Stimulated activated CD8-positive, alpha-beta memory T cell treated with anti-CD3 and anti-CD28 coated beads, Interleukin-4, amount 100 ng/mL, for 1 hour (primary cell): ENCODE data around the gene PRDM16.

Experiments used
- DNase-seq, 2 donors: peaks; one replicate each; pipeline ENCODE4 v3.0.0-alpha.2; 2020; ENCODE audit warnings: low read depth in 2 of 2, low spot score in 1 of 2

The PRDM16 gene

DNA sequence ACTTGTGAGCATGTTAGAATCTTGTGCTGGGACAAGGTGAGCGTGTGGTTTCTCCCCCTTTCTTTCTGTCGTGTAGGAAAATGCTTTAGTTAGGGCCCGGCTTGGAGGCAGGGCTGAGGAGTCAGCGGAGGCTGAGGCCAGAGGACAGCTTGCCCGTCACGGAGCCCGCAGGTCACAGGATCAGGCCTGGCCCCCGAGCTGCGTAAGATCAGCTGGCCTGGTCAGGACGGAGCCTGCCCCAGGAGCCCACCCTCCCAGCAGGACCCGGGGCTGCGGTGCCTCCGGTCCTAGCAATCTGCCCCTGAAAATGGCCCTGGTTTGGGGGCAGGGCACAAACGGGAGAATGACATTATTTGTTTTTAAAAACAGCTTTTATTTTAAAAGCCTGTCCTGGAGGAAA is 52.0 kb downstream of the PRDM16 start:
- no peak for DNase-seq

DNA sequence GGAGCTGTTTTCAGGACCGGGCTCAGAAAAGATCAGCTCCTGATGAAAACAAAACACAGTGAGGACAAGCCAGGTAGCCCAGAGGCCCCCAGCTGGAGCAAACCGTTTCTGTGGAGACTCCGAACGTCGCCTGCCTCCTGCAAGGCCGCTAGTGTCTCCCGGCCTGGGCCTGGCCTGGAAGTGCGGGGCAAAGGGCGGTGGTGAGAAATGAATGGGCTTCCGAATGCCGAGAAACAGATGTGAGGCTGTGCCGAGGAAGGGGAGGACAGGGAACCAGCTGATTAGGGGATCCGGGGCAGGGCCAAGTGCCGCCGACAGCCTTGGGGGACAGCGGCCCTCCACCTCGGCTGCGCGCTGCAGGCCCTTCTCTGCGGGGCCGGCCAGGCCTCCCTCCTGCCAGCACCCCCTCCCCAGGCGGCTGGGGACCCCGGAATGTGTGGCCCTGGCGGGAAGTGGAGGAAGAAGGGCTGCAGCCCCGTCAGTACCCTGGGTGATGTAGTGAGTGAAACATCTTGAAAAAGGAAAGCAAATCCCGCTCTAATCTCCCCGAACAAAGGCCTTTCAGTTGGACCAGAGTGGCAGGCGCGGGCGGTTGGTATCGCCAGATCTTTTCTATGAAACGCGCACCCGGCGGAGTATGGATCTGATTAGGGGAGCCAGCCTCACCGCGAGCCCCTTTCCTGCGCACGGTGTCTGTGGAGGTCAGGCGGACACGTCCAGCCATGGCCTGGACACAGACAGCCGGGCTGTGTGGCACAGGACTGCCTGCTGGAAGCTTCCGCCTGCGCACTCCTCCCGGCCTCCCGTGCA is 52.6 kb downstream of the PRDM16 start:
- DNase-seq, result no peak

GRCh38 chr1:3122311-3122710 is 53.3 kb downstream of the PRDM16 start:
- DNase-seq, result no peak

GRCh38 chr1:3124246-3124645 is 55.2 kb downstream of the PRDM16 start:
- no peak for DNase-seq

DNA sequence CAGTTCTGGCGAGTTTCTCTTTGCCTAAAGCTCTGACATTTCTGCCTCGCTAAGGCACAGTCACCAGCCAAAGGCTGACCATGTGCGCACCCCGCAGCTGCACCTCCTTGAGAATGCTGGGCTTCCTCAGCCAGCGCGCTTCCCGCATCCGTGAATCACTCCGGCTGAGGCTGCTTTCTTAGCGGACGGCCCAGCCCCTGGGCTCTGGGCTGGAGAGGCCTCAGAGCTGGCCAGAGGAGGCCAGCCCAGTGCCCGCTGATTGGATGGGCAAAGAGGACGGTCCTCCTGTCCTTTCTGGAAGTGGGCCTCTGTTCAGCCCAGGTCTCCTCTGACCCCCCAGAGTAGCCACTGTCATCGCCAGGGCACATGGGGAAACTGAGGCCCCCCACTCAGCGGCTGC is 56.1 kb downstream of the PRDM16 start:
- DNase-seq, result no peak

DNA sequence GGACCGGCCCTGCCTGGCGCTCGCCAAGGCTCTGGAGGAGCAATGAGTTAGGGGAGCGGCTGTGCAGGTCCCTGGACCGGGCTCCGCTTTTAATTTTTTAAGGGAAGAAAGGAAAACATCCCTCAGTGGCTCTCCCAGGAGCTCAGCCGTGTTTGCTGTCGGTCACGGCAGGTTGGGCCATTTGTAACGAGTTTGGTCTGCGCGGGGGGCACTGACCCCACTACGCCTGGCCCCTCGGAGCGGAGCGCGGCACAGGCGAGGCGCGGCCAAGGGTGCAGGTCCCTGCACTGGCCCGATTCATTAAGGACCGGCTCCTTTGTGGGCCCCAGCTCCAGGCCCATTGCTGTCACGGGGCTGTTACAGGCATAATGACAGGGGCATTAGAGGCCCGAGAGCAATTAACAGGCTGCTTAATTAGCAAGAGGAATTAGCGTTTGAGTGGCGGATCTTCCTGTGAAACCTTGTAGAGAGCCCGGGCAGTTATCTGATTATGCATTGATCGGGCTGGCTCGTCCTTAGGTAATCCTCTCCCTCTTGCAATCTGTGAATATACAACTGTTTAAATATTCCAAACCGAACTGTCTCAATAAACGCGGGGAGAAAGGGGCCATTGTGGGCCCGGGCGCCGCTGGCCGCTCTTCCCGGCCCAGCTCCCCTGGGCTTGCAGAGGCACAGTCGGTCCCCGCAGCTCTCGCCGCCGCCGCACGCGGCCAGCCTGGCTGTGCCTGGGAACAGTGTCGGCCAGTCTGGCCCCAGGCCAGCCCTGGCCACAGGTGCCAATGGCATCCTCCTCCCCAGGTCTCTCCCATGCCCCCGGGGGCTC is 56.8 kb downstream of the PRDM16 start:
- no peak for DNase-seq

DNA sequence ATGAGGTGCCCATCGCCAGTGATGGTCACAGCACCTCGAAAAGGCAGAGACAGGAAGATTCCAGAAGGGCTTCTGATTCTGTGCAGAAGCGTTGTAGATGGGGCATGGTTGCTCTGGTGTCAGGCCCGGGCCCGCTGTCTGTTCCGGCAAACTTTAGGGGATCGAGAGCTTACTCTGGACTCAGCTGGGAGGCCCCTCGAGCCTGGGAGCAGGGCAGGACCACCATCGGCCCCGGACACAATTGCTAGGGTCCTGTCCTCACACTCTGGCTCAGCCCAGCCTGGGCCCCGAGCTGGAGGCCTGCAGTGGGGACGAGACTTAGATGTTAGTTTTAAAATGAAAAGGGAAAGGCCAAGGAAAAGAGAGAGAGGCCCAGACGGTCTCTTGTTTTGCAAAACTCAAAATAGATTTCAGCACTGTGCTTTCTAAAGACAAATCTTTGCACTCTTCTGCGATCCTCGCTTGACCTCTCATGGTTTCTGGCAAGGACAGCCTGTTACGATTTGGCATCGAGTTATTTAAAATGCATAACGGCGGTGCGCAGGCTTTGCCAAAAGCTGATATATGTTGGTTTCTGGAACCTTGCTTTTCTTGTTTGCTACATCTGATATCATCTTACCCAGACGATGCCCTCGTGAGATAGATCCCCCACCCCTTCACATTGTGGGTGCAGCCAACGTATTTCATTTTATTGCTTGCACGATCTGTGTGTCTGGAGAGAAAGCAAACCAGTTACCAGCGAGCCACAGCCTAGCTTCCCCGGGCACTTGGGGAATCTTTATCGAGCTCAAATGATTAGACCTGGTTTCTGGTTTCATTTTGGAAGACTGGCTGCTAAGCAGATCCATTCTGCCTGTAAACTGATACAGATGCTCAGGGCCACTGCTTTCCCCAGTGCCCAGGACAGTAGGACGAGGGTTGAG is 58.0 kb downstream of the PRDM16 start:
- DNase-seq, result no peak

DNA sequence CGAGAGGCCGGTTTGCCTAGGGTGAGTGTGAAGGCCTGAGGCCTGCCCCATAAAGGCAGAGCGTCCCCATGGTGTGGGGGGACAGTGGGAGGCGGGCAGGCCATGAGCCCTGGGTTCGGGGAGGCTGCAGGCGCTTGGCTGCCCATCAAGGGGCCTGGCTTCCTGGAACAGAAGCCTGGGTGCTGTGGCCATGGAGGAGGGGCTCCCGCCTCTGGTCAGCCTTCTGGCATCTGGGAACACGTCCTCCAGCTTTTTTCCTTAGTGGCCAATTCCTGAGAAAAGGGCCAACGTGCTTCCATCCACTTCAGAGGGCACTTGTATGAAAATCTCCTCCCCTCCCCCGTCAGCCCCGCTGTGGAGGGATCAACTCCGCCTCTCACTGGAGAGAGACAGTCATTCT is 58.7 kb downstream of the PRDM16 start:
- DNase-seq, result no peak

- DNase-seq, result no peak
Observed at GRCh38 chr1:3128431-3129132, 59.6 kb downstream of the PRDM16 start.

GRCh38 chr1:3129133-3129490 is 60.1 kb downstream of the PRDM16 start:
- DNase-seq, result no peak

GRCh38 chr1:3130268-3130667 is 61.3 kb downstream of the PRDM16 start:
- no peak for DNase-seq

DNA sequence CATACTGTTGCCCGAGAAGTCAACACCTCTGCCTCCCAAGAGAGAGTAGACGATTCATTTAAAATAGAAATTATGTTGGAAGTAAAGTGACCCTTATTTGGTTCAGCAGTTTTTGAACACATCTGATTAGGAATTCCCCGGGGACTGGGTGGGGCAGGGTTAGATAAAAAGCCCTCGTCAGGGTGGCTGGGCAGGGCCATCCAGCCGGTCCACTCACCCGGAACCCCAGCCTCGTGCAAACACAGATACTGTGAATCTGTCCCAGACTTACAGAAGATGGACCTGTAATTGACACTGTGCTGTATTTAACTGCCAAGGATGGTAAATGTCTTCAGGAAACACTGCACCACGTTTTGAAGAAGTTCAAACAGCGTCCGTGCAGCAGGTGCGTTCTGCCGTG is 63.7 kb downstream of the PRDM16 start:
- DNase-seq, result no peak

- DNase-seq, result no peak
Observed at GRCh38 chr1:3133686-3134085, 64.7 kb downstream of the PRDM16 start.

DNA sequence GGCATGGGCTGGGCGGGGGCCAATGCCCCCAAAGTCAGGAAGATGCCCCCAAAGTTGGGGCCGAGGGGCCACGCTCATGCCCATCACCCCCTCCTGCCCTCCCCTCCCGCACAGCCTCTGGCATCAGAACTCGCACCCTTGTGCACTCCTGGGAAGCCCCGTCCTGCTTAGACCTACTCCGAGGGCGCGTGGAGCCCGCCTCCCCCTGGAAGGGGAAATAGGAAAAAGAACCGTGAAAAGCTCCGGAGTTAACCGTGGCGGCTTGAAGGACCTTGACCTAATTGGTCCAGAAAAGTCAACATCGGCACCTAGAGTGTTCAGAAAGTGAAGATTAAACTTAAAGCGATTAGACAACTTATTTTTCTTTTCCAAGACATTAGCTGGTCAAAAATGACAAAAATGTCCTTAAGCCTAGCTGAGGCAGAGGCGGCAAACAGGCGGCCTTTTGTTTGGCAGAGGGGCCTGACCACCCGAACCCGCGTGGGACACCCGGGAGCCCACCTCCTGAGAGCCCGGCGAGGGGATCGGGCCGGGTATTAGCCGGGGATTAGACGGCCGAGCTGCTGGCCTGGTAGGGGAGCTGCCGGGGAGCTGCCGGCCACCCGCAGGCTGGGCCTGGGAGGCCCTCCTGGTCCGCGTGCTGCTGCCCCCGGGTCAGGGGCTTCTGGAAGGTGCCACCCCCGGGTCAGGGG is 65.5 kb downstream of the PRDM16 start:
- no peak for DNase-seq

DNA sequence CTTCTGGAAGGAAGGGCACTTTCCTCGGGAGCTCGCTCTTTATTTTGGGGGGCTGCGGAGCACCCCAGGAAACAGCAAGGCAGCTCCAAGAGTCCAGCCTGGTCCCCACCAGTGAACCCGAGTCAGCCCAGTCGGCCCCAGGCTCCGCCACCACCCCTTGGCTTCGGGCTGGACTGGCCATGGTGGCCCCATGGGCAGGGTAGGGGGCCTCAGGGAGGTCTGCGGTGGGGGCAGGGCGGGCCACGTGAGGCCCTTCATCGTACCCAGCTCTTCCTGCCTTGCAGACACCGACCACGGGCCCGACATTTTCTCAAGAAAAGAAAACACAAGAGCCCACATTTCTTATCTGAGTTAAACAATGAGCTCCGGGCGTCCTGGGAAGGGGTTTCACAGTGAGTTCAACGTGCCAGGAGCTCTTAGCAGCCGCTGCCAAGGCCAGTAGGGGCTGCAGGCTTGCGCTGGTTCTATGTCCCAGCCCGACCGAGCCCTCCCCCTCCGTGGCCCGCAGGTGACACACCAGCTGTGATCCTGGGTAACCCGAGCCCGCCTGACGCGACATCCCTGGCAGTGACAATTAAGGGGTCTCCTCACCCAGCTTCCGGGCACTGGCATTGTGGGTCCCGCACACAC is 66.2 kb downstream of the PRDM16 start:
- DNase-seq, result no peak

- no peak for DNase-seq
Observed at GRCh38 chr1:3135744-3136455, 66.9 kb downstream of the PRDM16 start.

DNA sequence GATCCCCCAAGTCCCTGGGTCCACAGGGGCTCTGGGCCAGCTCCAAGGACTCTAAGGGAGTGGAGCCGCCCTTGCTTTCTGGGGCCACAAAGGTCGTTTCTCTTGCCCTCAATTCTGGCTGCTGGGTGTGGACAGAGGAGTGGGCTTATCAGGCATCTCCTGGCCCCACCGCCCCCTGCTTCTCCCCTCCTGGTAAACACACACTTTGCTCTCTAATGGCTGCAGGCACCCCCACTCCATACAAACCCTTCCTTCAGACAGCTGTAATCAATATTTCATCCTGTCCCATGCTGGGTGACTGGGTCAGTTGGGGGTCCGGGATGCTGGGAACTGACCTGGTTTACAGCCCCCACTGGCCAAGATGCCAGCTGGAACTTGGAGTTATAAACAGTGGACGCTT is 67.5 kb downstream of the PRDM16 start:
- DNase-seq, result no peak

GRCh38 chr1:3137111-3138100 is 68.4 kb downstream of the PRDM16 start:
- DNase-seq, result no peak
